Right atrium auricular region (tissue), 2 donors: ENCODE measurements around the gene UNKL. TPM values are rescaled to one million over a fixed set of nuclear protein-coding genes. Genes with fewer than 3 reads are reported as not detected.

ENCODE experiments used
- DNase-seq: peaks from one replicate; pipeline ENCODE4 v3.0.0-alpha.2; 2019; ENCODE audit warnings: low spot score
- H3K27ac ChIP-seq, 2 donors: fragments of 200-600 bp; sonication (generic); 1 replicate in 1 of 2; 2 replicates in 1 of 2; pipeline ENCODE4 v1.5.1; 2016 to 2019
- H3K27me3 ChIP-seq, 2 donors: fragments of 200-600 bp; sonication (generic); one replicate each; pipeline versions ENCODE4 v1.5.1 to v1.6.0; 2017 to 2019
- H3K36me3 ChIP-seq: fragments of 200-600 bp; sonication (generic); one replicate; pipeline ENCODE4 v1.5.1; 2016
- H3K4me1 ChIP-seq, 2 donors: fragments of 200-600 bp; sonication (generic); one replicate each; pipeline versions ENCODE4 v1.5.1 to v1.6.0; 2017 to 2019
- H3K4me3 ChIP-seq, 2 donors: fragments of 200-600 bp; sonication (generic); 1 replicate in 1 of 2; 2 replicates in 1 of 2; pipeline ENCODE4 v1.5.1; 2017 to 2019; ENCODE audit warnings: mild to moderate bottlenecking in 1 of 2, moderate library complexity in 1 of 2
- H3K9me3 ChIP-seq, 2 donors: fragments of 200-600 bp; sonication (generic); one replicate each; pipeline ENCODE4 v1.5.1; 2019
- total RNA-seq, 2 donors: library from RNA; depleted of rRNA; stranded (reverse); fragments of >200 nt; gene quantifications; one replicate each; pipeline ENCODE4 v1.1.0, GENCODE V29; 2016
- TF ChIP-seq, protein P1 (sequence below), 2 donors: fragments of 200-600 bp; sonication (generic); IDR thresholded peaks; one replicate each; pipeline ENCODE4 v1.5.1; 2019; ENCODE audit warnings: antibody characterized with exemption in 2 of 2

UNKL gene
- total RNA-seq, 2 donors from 2014 or later: 11.0 to 17.6 TPM

- Histone ChIP-seq H3K36me3 (peaks cover 77% of the 10 kb centered on the region), H3K4me3 (no peak overlapping the region)
- TF ChIP-seq, protein P1, sequence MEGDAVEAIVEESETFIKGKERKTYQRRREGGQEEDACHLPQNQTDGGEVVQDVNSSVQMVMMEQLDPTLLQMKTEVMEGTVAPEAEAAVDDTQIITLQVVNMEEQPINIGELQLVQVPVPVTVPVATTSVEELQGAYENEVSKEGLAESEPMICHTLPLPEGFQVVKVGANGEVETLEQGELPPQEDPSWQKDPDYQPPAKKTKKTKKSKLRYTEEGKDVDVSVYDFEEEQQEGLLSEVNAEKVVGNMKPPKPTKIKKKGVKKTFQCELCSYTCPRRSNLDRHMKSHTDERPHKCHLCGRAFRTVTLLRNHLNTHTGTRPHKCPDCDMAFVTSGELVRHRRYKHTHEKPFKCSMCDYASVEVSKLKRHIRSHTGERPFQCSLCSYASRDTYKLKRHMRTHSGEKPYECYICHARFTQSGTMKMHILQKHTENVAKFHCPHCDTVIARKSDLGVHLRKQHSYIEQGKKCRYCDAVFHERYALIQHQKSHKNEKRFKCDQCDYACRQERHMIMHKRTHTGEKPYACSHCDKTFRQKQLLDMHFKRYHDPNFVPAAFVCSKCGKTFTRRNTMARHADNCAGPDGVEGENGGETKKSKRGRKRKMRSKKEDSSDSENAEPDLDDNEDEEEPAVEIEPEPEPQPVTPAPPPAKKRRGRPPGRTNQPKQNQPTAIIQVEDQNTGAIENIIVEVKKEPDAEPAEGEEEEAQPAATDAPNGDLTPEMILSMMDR (IDR thresholded peaks at IDR 0.05): no peak
Measured at GRCh38 chr16:1449201-1449788, 34.8 kb upstream of the UNKL start.

DNA sequence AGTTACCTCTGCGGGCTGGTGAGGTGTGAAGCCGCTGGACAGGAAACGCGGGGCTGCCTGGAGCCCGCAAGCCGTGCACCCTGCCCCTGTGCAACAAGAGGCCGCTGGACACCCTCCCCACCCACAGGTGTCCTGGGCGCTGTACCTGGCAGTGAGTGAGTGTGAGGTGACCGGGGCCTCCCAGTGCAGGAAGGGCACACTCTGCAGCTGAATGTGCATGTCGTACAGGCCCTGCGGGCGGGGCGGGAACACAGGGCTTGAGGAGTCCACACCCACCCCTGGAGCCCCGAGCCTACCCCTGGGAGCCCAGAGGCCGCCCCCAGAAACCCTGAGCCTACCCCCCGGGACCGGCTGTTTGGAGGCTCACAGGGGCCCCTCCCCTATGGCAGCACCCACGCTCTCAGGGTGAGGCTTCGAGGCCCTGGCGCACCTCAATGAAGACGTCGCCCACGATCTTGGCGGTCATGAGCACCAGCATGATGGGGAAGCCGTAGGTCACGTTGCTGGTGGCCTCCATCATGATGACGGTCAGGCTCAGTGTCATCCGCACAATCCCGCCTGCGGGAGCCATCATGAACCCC, 34.1 kb upstream of the UNKL start:
- Histone ChIP-seq H3K27ac (no peak overlapping the region), H3K4me1 (no peaks in the 10 kb centered on the region), H3K27me3 (no peaks in the 10 kb centered on the region), H3K9me3 (no peaks in the 10 kb centered on the region), H3K4me3 (no peak overlapping the region), H3K36me3 (peaks cover 70% of the 10 kb centered on the region)
- TF ChIP-seq, protein P1 (IDR thresholded peaks at IDR 0.05): no peak
- no peak for DNase-seq

More at GRCh38 chr16:1449201-1449788, 34.8 kb upstream of the UNKL start:
- Histone ChIP-seq H3K9me3 (no peaks in the 10 kb centered on the region), H3K27me3 (no peaks in the 10 kb centered on the region), H3K27ac (no peak overlapping the region), H3K4me1 (no peaks in the 10 kb centered on the region)
- no peak for DNase-seq

DNA sequence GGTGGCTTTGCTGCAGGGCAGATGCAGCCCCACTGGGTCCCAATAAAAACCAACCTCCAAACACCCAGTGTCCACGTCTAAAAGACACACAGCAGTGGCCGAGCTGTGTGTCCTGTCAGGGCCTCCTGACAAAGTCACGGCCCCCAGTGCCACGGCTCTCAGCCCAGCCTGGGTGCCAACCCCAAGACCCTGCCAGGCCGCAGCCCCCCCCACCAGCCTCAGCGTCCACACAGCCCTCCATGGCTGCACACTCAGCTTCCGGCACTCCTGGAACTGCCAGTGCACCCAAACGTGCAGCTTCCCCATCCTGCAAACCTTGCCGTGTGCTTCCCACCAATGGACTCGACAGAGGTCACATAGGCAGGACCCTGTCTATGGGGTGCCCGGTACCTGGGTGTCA, 33.5 kb upstream of the UNKL start:
- Histone ChIP-seq H3K36me3 (peaks cover 64% of the 10 kb centered on the region), H3K4me1 (no peaks in the 10 kb centered on the region), H3K9me3 (no peaks in the 10 kb centered on the region), H3K4me3 (no peak overlapping the region), H3K27me3 (no peaks in the 10 kb centered on the region), H3K27ac (no peak overlapping the region)
- no peak for DNase-seq
- TF ChIP-seq, protein P1 (IDR thresholded peaks at IDR 0.05): no peak

DNA sequence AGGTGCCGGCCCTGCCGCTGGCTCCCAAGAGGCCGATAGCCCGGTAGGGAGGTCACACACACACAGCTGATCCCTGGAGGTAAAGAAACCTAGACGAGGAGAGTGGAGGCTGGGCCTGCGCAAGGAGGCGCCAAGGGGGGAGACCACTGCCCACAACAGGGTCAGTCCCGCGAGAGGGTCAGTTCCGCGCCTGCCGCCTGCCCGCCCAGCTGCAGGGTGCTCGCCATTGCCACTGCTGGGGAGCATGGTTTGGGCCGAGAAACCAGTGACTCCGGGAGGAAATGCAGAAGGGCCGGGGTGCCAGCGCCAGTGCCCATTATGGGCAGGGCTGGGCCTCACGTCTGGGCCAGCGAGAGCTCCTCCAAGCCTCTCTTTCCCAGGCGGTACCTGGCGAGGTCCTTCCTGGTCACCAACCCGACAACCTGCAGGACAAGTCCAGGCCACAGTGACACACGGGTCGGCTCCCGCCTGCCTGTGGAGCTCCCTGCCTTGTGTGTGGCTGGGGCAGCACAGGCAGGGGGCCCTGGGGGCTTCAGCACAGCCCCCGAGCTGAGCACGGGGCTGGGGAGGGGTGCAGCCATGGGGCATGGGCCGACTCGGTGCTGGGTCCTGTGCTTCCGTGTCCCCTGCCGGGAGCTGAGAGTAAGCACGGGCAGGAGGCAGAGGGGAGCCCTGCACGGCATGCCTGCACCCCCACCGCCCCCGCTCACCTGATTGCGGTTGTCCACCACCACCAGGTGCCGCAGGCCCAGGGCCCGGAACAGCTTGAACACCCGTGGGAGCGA, 32.0 kb upstream of the UNKL start:
- H3K4me1 ChIP-seq: no peaks in the 10 kb centered on the region
- H3K27me3 ChIP-seq: no peaks in the 10 kb centered on the region
- H3K4me3 ChIP-seq: no peak overlapping the region
- H3K36me3 ChIP-seq: peaks cover 50% of the 10 kb centered on the region
- TF ChIP-seq, protein P1 (IDR thresholded peaks at IDR 0.05): no peak
- no peak for DNase-seq
- H3K27ac ChIP-seq: no peak overlapping the region
- H3K9me3 ChIP-seq: no peaks in the 10 kb centered on the region

GRCh38 chr16:1445518-1446203, 31.2 kb upstream of the UNKL start:
- Histone ChIP-seq H3K27me3 (no peaks in the 10 kb centered on the region), H3K27ac (no peak overlapping the region), H3K4me1 (no peaks in the 10 kb centered on the region), H3K4me3 (no peak overlapping the region), H3K36me3 (peaks cover 42% of the 10 kb centered on the region), H3K9me3 (no peaks in the 10 kb centered on the region)
- no peak for DNase-seq
- TF ChIP-seq, protein P1 (IDR thresholded peaks at IDR 0.05): no peak
